SK-N-MC (cell line): Measurements from ENCODE around the gene CNNM1.

Experiments
- EZH2 ChIP-seq: fragments of 200-600 bp; sonication (generic); IDR thresholded peaks from one replicate; pipeline ENCODE4 v1.6.1; 2017; ENCODE audit warnings: antibody characterized with exemption
- POLR2AphosphoS5 ChIP-seq: IDR thresholded peaks from 2 replicates; pipeline ENCODE4 v1.6.1; 2012; ENCODE audit warnings: mild to moderate bottlenecking, low read depth, low read length, borderline replicate concordance

- TF ChIP-seq POLR2AphosphoS5 (no peak), EZH2 (no peak)
Observed at GRCh38 chr10:99329554-99330346, 594 bp downstream of the CNNM1 start.
